HCT116 (cell line): ENCODE results near the gene HIRIP3. TPM values are rescaled to one million over a fixed set of nuclear protein-coding genes. Genes with fewer than 3 reads are reported as not detected.
A peak's percentile ranks its signal among the peaks of the same experiment; 100 is the strongest.

ENCODE experiments used
- ATAC-seq: fragments of 200-7000 bp; cut with Tn5 transposase; 2 replicates; pipeline ENCODE4 v1.9.1; 2020; ENCODE audit warnings: mild to moderate bottlenecking, moderate library complexity
- BruUV-seq: library from RNA; stranded (reverse); fragments of 400-500 nt; replicated peaks from 2 replicates; lab custom pipeline; 2021; lab: Mats Ljungman, UMichigan
- CTCF ChIA-PET: fragments of 300-600 bp; sonication (Branson Sonifier 250); formaldehyde crosslinking; loops from one replicate; lab custom pipeline; 2021; ENCODE audit warnings: antibody characterized with exemption; lab: Charles Lee
- POLR2A ChIA-PET: fragments of 300-600, 350-600 bp; sonication (Branson Sonifier 250); formaldehyde crosslinking; loops from one replicate; lab custom pipeline; 2021; ENCODE audit warnings: antibody characterized with exemption; lab: Charles Lee
- RAD21 ChIA-PET, 2 experiments: fragments of 300-600 bp; sonication (Branson Sonifier 250); formaldehyde crosslinking; loops; one replicate each; lab custom pipeline; 2023; ENCODE audit warnings: low total read pairs in 2 of 2; ENCODE audit not compliant: uncharacterized antibody in 2 of 2, unreplicated experiment in 2 of 2, low non-redundant PET in 1 of 2; lab: Charles Lee
- DNase-seq: peaks from one replicate; pipeline ENCODE4 v3.0.0-alpha.2; 2010; ENCODE audit warnings: low read depth, low spot score
- H2AFZ ChIP-seq: fragments of 200-600 bp; shearing (Covaris generic), sonication (generic); 2 replicates; pipeline ENCODE4 v1.6.1; 2017; ENCODE audit warnings: low read depth, mixed run types, mixed read lengths, antibody characterized with exemption, low read length; ENCODE audit not compliant: poor library complexity, severe bottlenecking
- H3K27ac ChIP-seq: 2 replicates; pipeline ENCODE4 v1.5.1; 2012; ENCODE audit warnings: low read depth, low read length
- H3K27me3 ChIP-seq: fragments of 200-600 bp; sonication (generic); 2 replicates; pipeline ENCODE4 v1.6.1; 2016; ENCODE audit warnings: mixed run types, low read length, mixed read lengths; ENCODE audit not compliant: insufficient read depth
- H3K36me3 ChIP-seq, 2 experiments: fragments of 200-500 bp in 1 of 2; fragments of 200-600 bp in 1 of 2; sonication (Bioruptor generic) in 1 of 2; sonication (generic) in 1 of 2; 2 replicates each; pipeline versions ENCODE4 v1.5.1 to v1.6.1; 2014 to 2016; ENCODE audit warnings: low read length in 2 of 2, inconsistent platforms in 1 of 2, mixed read lengths in 1 of 2, mixed run types in 1 of 2; ENCODE audit not compliant: insufficient read depth in 2 of 2, control insufficient read depth in 1 of 2
- H3K4me1 ChIP-seq, 2 experiments: fragments of 200-600 bp in 1 of 2; sonication (generic) in 1 of 2; 2 replicates each; pipeline versions ENCODE4 v1.5.1 to v1.6.1; 2012 to 2017; ENCODE audit warnings: low read length in 2 of 2, inconsistent platforms in 1 of 2, mild to moderate bottlenecking in 1 of 2, mixed read lengths in 1 of 2, mixed run types in 1 of 2, moderate library complexity in 1 of 2; ENCODE audit not compliant: insufficient read depth in 2 of 2, control insufficient read depth in 1 of 2
- H3K4me2 ChIP-seq: fragments of 200-600 bp; sonication (generic); 2 replicates; pipeline ENCODE4 v1.6.1; 2017; ENCODE audit warnings: mixed run types, low read length, mixed read lengths
- H3K4me3 ChIP-seq, 2 experiments: fragments of 200-600 bp in 1 of 2; sonication (generic) in 1 of 2; replicated peaks in 1 of 2; 2 replicates each; pipeline ENCODE4 v1.5.1; 2011 to 2016; ENCODE audit warnings: low read length in 2 of 2, control low read depth in 1 of 2, low read depth in 1 of 2, mild to moderate bottlenecking in 1 of 2, mixed read lengths in 1 of 2, mixed run types in 1 of 2
- H3K79me2 ChIP-seq: fragments of 200-600 bp; sonication (generic); 2 replicates; pipeline ENCODE4 v1.6.1; 2017; ENCODE audit warnings: mild to moderate bottlenecking, mixed run types, low read length, moderate library complexity, mixed read lengths; ENCODE audit not compliant: insufficient read depth
- H3K9ac ChIP-seq: fragments of 200-600 bp; sonication (generic); 2 replicates; pipeline ENCODE4 v1.6.1; 2016; ENCODE audit warnings: low read length, mixed read lengths
- H3K9me2 ChIP-seq: fragments of 200-600 bp; sonication (generic), shearing (Covaris generic); 2 replicates; pipeline ENCODE4 v1.6.1; 2017; ENCODE audit warnings: mixed run types, mild to moderate bottlenecking, moderate library complexity; ENCODE audit not compliant: insufficient read depth
- H3K9me3 ChIP-seq, 2 experiments: fragments of 200-500 bp in 1 of 2; fragments of 200-600 bp in 1 of 2; sonication (Bioruptor generic) in 1 of 2; sonication (generic) in 1 of 2; 2 replicates each; pipeline ENCODE4 v1.6.1; 2014 to 2017; ENCODE audit warnings: low read length in 2 of 2, mixed read lengths in 2 of 2, inconsistent platforms in 1 of 2, low read depth in 1 of 2, mild to moderate bottlenecking in 1 of 2, mixed run types in 1 of 2, moderate library complexity in 1 of 2; ENCODE audit not compliant: control insufficient read depth in 1 of 2, insufficient read depth in 1 of 2
- H4K20me1 ChIP-seq: fragments of 200-600 bp; sonication (generic), shearing (Covaris generic); 2 replicates; pipeline ENCODE4 v1.6.1; 2017; ENCODE audit warnings: mixed run types, mild to moderate bottlenecking, moderate library complexity; ENCODE audit not compliant: insufficient read depth
- CEBPB ChIP-seq: IDR thresholded peaks from 2 replicates; pipeline ENCODE4 v1.6.1; 2012; ENCODE audit warnings: low read depth
- ELF1 ChIP-seq: IDR thresholded peaks from 2 replicates; pipeline ENCODE4 v1.6.1; 2012; ENCODE audit warnings: low read depth, borderline replicate concordance
- EZH2phosphoT487 ChIP-seq: fragments of 200-600 bp; IDR thresholded peaks from 2 replicates; pipeline ENCODE4 v1.6.1; 2018; ENCODE audit warnings: antibody characterized with exemption, borderline replicate concordance
- JUND ChIP-seq: IDR thresholded peaks from 2 replicates; pipeline ENCODE4 v1.6.1; 2012
- POLR2AphosphoS5 ChIP-seq: IDR thresholded peaks from 2 replicates; pipeline ENCODE4 v1.6.1; 2011; ENCODE audit warnings: mild to moderate bottlenecking, low read depth, low read length, moderate library complexity
- SP1 ChIP-seq: IDR thresholded peaks from 2 replicates; pipeline ENCODE4 v1.6.1; 2012; ENCODE audit warnings: low read depth
- TCF7L2 ChIP-seq: IDR thresholded peaks from 2 replicates; pipeline ENCODE4 v1.7.0; 2011; ENCODE audit warnings: borderline replicate concordance, inconsistent platforms; ENCODE audit not compliant: insufficient read depth, insufficient read length; ENCODE audit errors: extremely low read depth
- intact Hi-C: fragments of 100-400 bp; cut with micrococcal nuclease; formaldehyde crosslinking; loops from 2 replicates; pipeline ENCODE4 v1.10.0; 2022
- total RNA-seq: library from RNA; stranded (reverse); gene quantifications from one replicate; pipeline ENCODE4 v1.2.1, GENCODE V29; 2021; ENCODE audit not compliant: unreplicated experiment

HIRIP3 gene
- total RNA-seq, 1 experiment from 2014 or later = 21.8 TPM

DNA sequence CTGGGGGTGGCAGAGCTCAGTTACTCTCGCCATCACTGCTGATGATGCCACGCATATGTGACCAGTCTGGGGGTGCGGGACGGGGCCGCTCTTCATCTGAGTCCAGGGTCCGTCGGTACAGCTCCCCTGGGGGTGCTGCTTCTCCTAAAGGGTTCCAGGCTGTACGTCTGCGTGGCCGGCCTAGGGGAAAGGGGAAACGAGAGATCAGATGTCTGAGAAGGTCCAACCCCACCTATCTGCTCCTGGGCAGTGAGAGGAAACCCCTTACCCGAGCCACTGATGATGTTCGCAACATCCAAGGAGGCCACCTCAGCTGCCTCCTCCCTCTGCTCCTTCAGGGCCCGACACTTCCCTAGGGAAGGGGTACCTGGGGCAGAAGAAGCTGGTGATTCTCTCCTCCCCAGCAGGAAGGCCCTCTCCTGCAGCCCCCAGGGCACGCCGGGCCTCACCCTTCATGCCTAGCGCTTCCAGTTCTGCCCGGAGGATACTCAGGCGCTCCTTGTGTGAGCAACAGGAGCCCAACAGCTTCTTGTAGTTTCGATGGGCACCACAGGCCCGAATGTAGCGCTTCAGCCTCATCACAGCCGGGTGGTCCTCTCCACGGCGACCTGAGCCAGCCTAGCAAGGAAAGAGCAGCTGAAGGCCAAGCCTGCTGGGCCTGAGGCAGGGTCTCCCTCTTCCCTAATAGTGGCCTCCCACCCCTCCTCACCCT lies 2.1 kb downstream of the HIRIP3 start:
- H3K4me3 ChIP-seq = no peak overlapping the region
- ATAC-seq = no peak
- H2AFZ ChIP-seq = no peak overlapping the region
- POLR2A ChIA-PET = no interaction called here
- H3K4me2 ChIP-seq = no peak overlapping the region; the same call in 1 of the 2 replicates
- intact Hi-C loops = no loop called here
- BruUV-seq = no TSS peak
- H3K4me1 ChIP-seq = peaks cover 9 to 27% of the 10 kb centered on the region in 2 experiments
- H3K27me3 ChIP-seq = no peaks in the 10 kb centered on the region
- no peak overlapping the region; the same call in 1 of the 2 replicates for H3K9ac ChIP-seq
- TF ChIP-seq EZH2phosphoT487 = no peak
- 0 out of 2 replicates have a peak, but pooled peaks have one; percentile 13 for TF ChIP-seq POLR2AphosphoS5
- no peak for DNase-seq
- peaks cover 11% of the 10 kb centered on the region for H3K79me2 ChIP-seq
- CTCF ChIA-PET = interaction anchor here (0.7 kb wide), 1 partner anchor 20 kb away, joined by 3 read pairs; no protein-coding TSS in a partner anchor
- no peaks in the 10 kb centered on the region for H4K20me1 ChIP-seq
- H3K36me3 ChIP-seq = peaks cover 17 to 34% of the 10 kb centered on the region in 2 experiments
- no peaks in the 10 kb centered on the region for H3K9me2 ChIP-seq
- no peak overlapping the region; the same call in 1 of the 2 replicates for H3K27ac ChIP-seq
- H3K9me3 ChIP-seq = no peaks in the 10 kb centered on the region
- RAD21 ChIA-PET = no interaction called here

DNA sequence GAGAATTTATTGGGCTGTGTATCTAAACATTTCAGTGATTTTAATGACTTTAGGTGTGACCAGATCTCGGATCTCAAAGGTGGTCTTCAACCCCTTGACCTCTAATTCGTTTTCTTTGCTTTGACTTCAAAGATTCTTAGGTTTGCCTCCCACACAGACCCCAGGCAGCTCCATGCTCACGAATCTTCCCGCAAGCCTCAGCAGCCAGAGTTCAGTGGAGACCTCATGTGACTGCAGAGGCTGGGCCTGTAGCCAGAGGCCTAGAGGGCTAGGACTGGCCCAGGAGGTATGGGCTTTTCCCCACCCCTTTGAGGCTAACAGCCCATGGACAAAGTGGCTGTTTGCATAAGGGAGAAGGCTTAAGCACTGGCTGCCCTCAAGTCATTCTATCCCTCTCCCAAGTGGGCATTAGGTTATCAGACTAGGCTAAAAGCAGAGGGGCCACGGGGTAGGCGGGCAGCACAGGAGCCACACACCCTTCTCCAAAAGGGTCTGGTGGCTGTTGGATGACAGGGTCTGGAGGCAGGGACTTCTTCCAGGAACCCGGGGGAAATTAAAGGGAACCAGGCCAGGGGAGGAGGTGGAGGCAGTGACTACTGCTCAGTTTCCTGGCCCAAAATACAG lies 3.0 kb downstream of the HIRIP3 start:
- Histone ChIP-seq H3K4me2 (no peak overlapping the region), H3K9ac (no peak overlapping the region), H3K4me3 (no peak overlapping the region), H3K4me1 (peaks cover 9 to 27% of the 10 kb centered on the region in 2 experiments), H3K9me3 (no peaks in the 10 kb centered on the region), H3K79me2 (peaks cover 11% of the 10 kb centered on the region), H4K20me1 (no peaks in the 10 kb centered on the region), H3K27ac (peak overlapping the region; percentile 13; the same call in 1 of the 2 replicates), H3K36me3 (peaks cover 21 to 31% of the 10 kb centered on the region in 2 experiments), H3K27me3 (no peaks in the 10 kb centered on the region), H2AFZ (no peak overlapping the region), H3K9me2 (no peaks in the 10 kb centered on the region)
- no TSS peak for BruUV-seq
- POLR2A ChIA-PET = no interaction called here
- intact Hi-C loops = no loop called here
- TF ChIP-seq CEBPB (no peak), SP1 (no peak), TCF7L2 (no peak), ELF1 (no peak), JUND (no peak), EZH2phosphoT487 (no peak)
- RAD21 ChIA-PET = no interaction called here
- ATAC-seq (no peak), DNase-seq (no peak)
- CTCF ChIA-PET = no interaction called here
